Neuronal stem cell (in vitro differentiated cells): ENCODE results near the gene RNASEH2B.
A peak's percentile ranks its signal among the peaks of the same experiment; 100 is the strongest.

Experiments
- DNase-seq: peaks from one replicate; pipeline ENCODE4 v3.0.0-alpha.2; 2013; ENCODE audit warnings: low spot score
- H2AFZ ChIP-seq: one replicate; pipeline ENCODE4 v1.6.1; 2013; ENCODE audit warnings: mild to moderate bottlenecking, low read length, inconsistent platforms
- H2AK5ac ChIP-seq: 2 replicates; pipeline ENCODE4 v1.6.1; 2013; ENCODE audit warnings: low read depth, mild to moderate bottlenecking, inconsistent platforms, low read length, moderate library complexity, mixed read lengths
- H2BK120ac ChIP-seq: 2 replicates; pipeline ENCODE4 v1.6.1; 2013; ENCODE audit warnings: low read depth, mild to moderate bottlenecking, inconsistent platforms, low read length, moderate library complexity, mixed read lengths
- H2BK12ac ChIP-seq: one replicate; pipeline ENCODE4 v1.6.1; 2013; ENCODE audit warnings: low read length, inconsistent platforms
- H2BK15ac ChIP-seq: 2 replicates; pipeline ENCODE4 v1.6.1; 2013; ENCODE audit warnings: mild to moderate bottlenecking, low read length, inconsistent platforms, mixed read lengths
- H2BK5ac ChIP-seq: one replicate; pipeline ENCODE4 v1.6.1; 2013; ENCODE audit warnings: inconsistent platforms, mild to moderate bottlenecking, low read length, moderate library complexity
- H3K14ac ChIP-seq: one replicate; pipeline ENCODE4 v1.6.1; 2013; ENCODE audit warnings: low read length, inconsistent platforms
- H3K18ac ChIP-seq: 2 replicates; pipeline ENCODE4 v1.6.1; 2013; ENCODE audit warnings: low read length, inconsistent platforms
- H3K23ac ChIP-seq: 2 replicates; pipeline ENCODE4 v1.6.1; 2013; ENCODE audit warnings: low read depth, mild to moderate bottlenecking, mixed read lengths, low read length, inconsistent platforms; ENCODE audit not compliant: poor library complexity
- H3K27ac ChIP-seq: replicated peaks from 3 replicates; pipeline ENCODE4 v1.5.1; 2013; ENCODE audit warnings: low read length, inconsistent platforms
- H3K27me3 ChIP-seq, 3 experiments: 2 replicates each; pipeline ENCODE4 v1.6.1; 2013; ENCODE audit warnings: low read length in 3 of 3, mild to moderate bottlenecking in 2 of 3, inconsistent platforms in 1 of 3, low read depth in 1 of 3, mixed read lengths in 1 of 3, moderate library complexity in 1 of 3; ENCODE audit not compliant: control insufficient read depth in 3 of 3, insufficient read depth in 3 of 3
- H3K36me3 ChIP-seq, 2 donors: replicated peaks in 1 of 2; 2 replicates each; pipeline ENCODE4 v1.6.1; 2013; ENCODE audit warnings: low read length in 2 of 2; ENCODE audit not compliant: control insufficient read depth in 2 of 2, insufficient read depth in 2 of 2
- H3K4ac ChIP-seq: 2 replicates; pipeline ENCODE4 v1.6.1; 2013; ENCODE audit warnings: inconsistent platforms, mild to moderate bottlenecking, low read length, moderate library complexity
- H3K4me1 ChIP-seq, 2 donors: 1 replicate in 1 of 2; 2 replicates in 1 of 2; pipeline ENCODE4 v1.6.1; 2013; ENCODE audit warnings: low read length in 2 of 2, low read depth in 1 of 2; ENCODE audit not compliant: control insufficient read depth in 2 of 2, insufficient read depth in 1 of 2
- H3K4me2 ChIP-seq: one replicate; pipeline ENCODE4 v1.6.1; 2013; ENCODE audit warnings: mild to moderate bottlenecking, low read length, inconsistent platforms; ENCODE audit not compliant: insufficient read depth, poor library complexity, severe bottlenecking
- H3K4me3 ChIP-seq, 2 donors: 2 replicates each; pipeline ENCODE4 v1.5.1; 2013; ENCODE audit warnings: low read length in 2 of 2, mild to moderate bottlenecking in 2 of 2, inconsistent platforms in 1 of 2, moderate library complexity in 1 of 2
- H3K79me1 ChIP-seq: one replicate; pipeline ENCODE4 v1.6.1; 2013; ENCODE audit warnings: low read depth, mild to moderate bottlenecking, inconsistent platforms, low read length, moderate library complexity
- H3K9ac ChIP-seq: one replicate; pipeline ENCODE4 v1.6.1; 2013; ENCODE audit warnings: mild to moderate bottlenecking, low read depth, low read length, inconsistent platforms; ENCODE audit not compliant: poor library complexity
- H3K9me3 ChIP-seq, 2 donors: replicated peaks in 1 of 2; 2 replicates each; pipeline versions ENCODE3 to v1.6.1; 2013; ENCODE audit warnings: low read length in 2 of 2, mild to moderate bottlenecking in 2 of 2, inconsistent platforms in 1 of 2, low read depth in 1 of 2, mixed read lengths in 1 of 2, moderate library complexity in 1 of 2; ENCODE audit not compliant: control insufficient read depth in 2 of 2, insufficient read depth in 1 of 2
- H4K8ac ChIP-seq: one replicate; pipeline ENCODE4 v1.6.1; 2013; ENCODE audit warnings: low read depth, mild to moderate bottlenecking, inconsistent platforms, low read length, moderate library complexity
- H4K91ac ChIP-seq: one replicate; pipeline ENCODE4 v1.6.1; 2013; ENCODE audit warnings: low read length, low read depth, mild to moderate bottlenecking, inconsistent platforms; ENCODE audit not compliant: poor library complexity
- WGBS, 2 donors: extraction: QIAGEN DNeasy Blood & Tissue Kit; methylation state at CpG; one replicate each; pipeline ENCODE4 v1.1.7; 2013; ENCODE audit warnings: missing lambda C conversion rate in 2 of 2, mixed read lengths in 1 of 2; ENCODE audit not compliant: insufficient read length in 2 of 2, insufficient replicate concordance in 1 of 2; ENCODE audit errors: extremely low coverage in 2 of 2; 5-methylcytosine and 5-hydroxymethylcytosine counted together

The RNASEH2B gene

DNA sequence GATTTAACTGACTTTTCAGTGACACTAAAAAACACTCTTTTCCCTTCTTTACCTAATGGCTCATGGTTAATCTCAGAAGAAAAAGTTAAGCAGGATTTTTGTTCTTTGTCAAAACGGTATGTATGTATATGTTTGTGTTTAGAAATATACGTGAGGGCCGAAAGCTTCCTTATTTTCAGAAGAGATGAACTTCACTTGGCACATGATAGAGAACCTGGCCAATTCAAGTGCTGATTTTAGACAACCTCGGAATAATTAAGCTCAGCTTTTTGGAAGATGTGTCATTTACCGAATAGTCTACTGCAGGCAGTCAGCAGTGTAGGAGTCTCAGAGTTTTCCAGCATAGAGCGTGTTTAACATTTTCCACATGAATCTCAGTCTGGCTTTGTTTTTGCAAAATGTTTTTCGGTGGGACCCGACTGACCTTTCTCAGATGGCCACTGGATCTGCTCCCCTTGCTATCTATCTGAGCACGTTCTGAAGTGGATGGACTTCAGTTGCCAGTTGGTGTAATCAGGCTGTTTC is 4.6 kb downstream of the RNASEH2B start:
- Histone ChIP-seq H2BK12ac (no peak overlapping the region), H2BK120ac (no peak overlapping the region), H3K9ac (no peak overlapping the region), H3K27me3 (no peaks in the 10 kb centered on the region), H3K4me1 (peaks cover 9 to 11% of the 10 kb centered on the region in 2 donors), H3K4me2 (no peak overlapping the region), H2AK5ac (no peak overlapping the region), H2AFZ (no peak overlapping the region), H3K36me3 (no peaks in the 10 kb centered on the region), H3K27ac (no peak overlapping the region), H3K4ac (no peak overlapping the region), H4K8ac (no peak overlapping the region), H3K79me1 (peaks cover 6% of the 10 kb centered on the region), H3K23ac (no peak overlapping the region), H3K18ac (no peak overlapping the region), H4K91ac (no peak overlapping the region), H2BK5ac (no peak overlapping the region), H3K9me3 (no peaks in the 10 kb centered on the region), H3K14ac (no peak overlapping the region), H3K4me3 (no peak overlapping the region), H2BK15ac (no peak overlapping the region)
- no peak for DNase-seq
- 100% methylated on average over 1 of the region's 9 CpGs; no CpG with 5 or more reads in 1 of the 2 donors for WGBS, 2 donors

DNA sequence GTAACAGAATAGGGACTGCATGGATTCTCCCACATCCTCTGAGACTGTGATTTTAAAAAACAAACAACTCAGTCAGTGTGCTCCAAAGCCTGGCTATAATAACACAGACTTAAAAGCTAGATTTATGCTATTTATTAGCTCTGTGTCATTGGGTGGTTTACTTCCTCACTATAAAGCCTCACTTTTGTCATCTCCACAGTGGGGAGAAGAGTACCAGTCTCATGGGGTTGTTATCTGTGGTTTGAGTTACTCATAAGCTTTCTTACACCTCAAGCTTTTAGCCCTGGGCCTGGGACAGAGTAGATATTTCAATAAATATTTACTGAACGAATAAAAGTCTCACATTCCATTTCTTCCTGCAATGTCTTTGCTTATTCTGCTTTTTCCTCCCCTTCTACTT is 5.3 kb downstream of the RNASEH2B start:
- H3K4me3 ChIP-seq = no peak overlapping the region
- H3K36me3 ChIP-seq = no peaks in the 10 kb centered on the region
- H2BK120ac ChIP-seq = no peak overlapping the region
- H3K79me1 ChIP-seq = peaks cover 6% of the 10 kb centered on the region
- H4K91ac ChIP-seq = no peak overlapping the region
- no peak overlapping the region for H2BK12ac ChIP-seq
- no peak overlapping the region for H3K9ac ChIP-seq
- H3K18ac ChIP-seq = no peak overlapping the region
- no peaks in the 10 kb centered on the region for H3K9me3 ChIP-seq
- no peak overlapping the region for H2BK15ac ChIP-seq
- no peak overlapping the region for H2BK5ac ChIP-seq
- no CpG with 5 or more reads among the region's 1 CpG for WGBS, 2 donors
- H3K4me2 ChIP-seq = no peak overlapping the region
- no peak overlapping the region for H2AFZ ChIP-seq
- no peak overlapping the region for H4K8ac ChIP-seq
- no peak overlapping the region for H3K14ac ChIP-seq
- H3K27ac ChIP-seq = no peak overlapping the region
- no peak overlapping the region for H3K4ac ChIP-seq
- DNase-seq = no peak
- no peak overlapping the region for H2AK5ac ChIP-seq
- H3K23ac ChIP-seq = no peak overlapping the region
- H3K4me1 ChIP-seq = peaks cover 9 to 11% of the 10 kb centered on the region in 2 donors
- H3K27me3 ChIP-seq = no peaks in the 10 kb centered on the region

- H3K18ac ChIP-seq = no peak overlapping the region
- no peak overlapping the region for H3K4me2 ChIP-seq
- H3K14ac ChIP-seq = no peak overlapping the region
- WGBS, 2 donors = no CpG with 5 or more reads among the region's 5 CpGs
- H3K79me1 ChIP-seq = peaks cover 6% of the 10 kb centered on the region
- H3K9me3 ChIP-seq = no peaks in the 10 kb centered on the region
- no peak overlapping the region for H3K9ac ChIP-seq
- H3K4ac ChIP-seq = no peak overlapping the region
- H3K4me1 ChIP-seq = peaks cover 6 to 11% of the 10 kb centered on the region in 2 donors
- no peak overlapping the region for H2BK15ac ChIP-seq
- no peak overlapping the region for H3K27ac ChIP-seq
- no peak overlapping the region for H2BK12ac ChIP-seq
- H4K8ac ChIP-seq = no peak overlapping the region
- H2BK120ac ChIP-seq = no peak overlapping the region
- no peak for DNase-seq
- H3K36me3 ChIP-seq = no peaks in the 10 kb centered on the region
- no peak overlapping the region for H2AK5ac ChIP-seq
- no peak overlapping the region for H3K4me3 ChIP-seq
- no peak overlapping the region for H2BK5ac ChIP-seq
- H2AFZ ChIP-seq = no peak overlapping the region
- H3K27me3 ChIP-seq = no peaks in the 10 kb centered on the region
- H3K23ac ChIP-seq = no peak overlapping the region
- no peak overlapping the region for H4K91ac ChIP-seq
Observed at GRCh38 chr13:50915565-50915964, 6.0 kb downstream of the RNASEH2B start.

GRCh38 chr13:50916701-50917184 is 7.2 kb downstream of the RNASEH2B start:
- H2AK5ac ChIP-seq = no peak overlapping the region
- no CpG with 5 or more reads among the region's 2 CpGs for WGBS, 2 donors
- H3K9ac ChIP-seq = no peak overlapping the region
- peaks cover 1 to 4% of the 10 kb centered on the region in 2 donors for H3K9me3 ChIP-seq
- peaks cover 2 to 4% of the 10 kb centered on the region in 2 donors for H3K4me1 ChIP-seq
- peaks cover 6% of the 10 kb centered on the region for H3K79me1 ChIP-seq
- peak overlapping the region; percentile 48 for H3K14ac ChIP-seq
- H4K91ac ChIP-seq = no peak overlapping the region
- peak overlapping the region; percentile 63 for H3K18ac ChIP-seq
- no peak overlapping the region for H3K4me2 ChIP-seq
- H4K8ac ChIP-seq = no peak overlapping the region
- no peaks in the 10 kb centered on the region for H3K27me3 ChIP-seq
- no peaks in the 10 kb centered on the region for H3K36me3 ChIP-seq
- peak overlapping the region in 1 of 2 donors; percentile 7 for H3K4me3 ChIP-seq
- H2BK5ac ChIP-seq = no peak overlapping the region
- no peak overlapping the region for H2BK120ac ChIP-seq
- no peak overlapping the region for H2BK15ac ChIP-seq
- no peak for DNase-seq
- peak overlapping the region; percentile 46 for H2AFZ ChIP-seq
- no peak overlapping the region for H3K27ac ChIP-seq
- H3K4ac ChIP-seq = no peak overlapping the region
- H3K23ac ChIP-seq = no peak overlapping the region
- H2BK12ac ChIP-seq = no peak overlapping the region
